Activated CD4-positive, alpha-beta T cell treated with anti-CD3 and anti-CD28 coated beads, Interleukin-10, Interleukin-2, amounts not matched to agents 100 ng/mL and 50 ng/mL, durations not matched to agents 16 hours and 8 hours (primary cell): ENCODE data around the gene FGGY.
"Not testable (repeated sequence)": the region's sequence is repeated elsewhere in the genome, so short reads cannot be mapped to it uniquely, and the experiment has no call there.

Source experiments
- DNase-seq: peaks from one replicate; pipeline ENCODE4 v3.0.0-alpha.2; 2020

Gene FGGY

GRCh38 chr1:59688976-59689375, 392.1 kb downstream of the FGGY start:
- no peak for DNase-seq

- DNase-seq: no peak
Observed at GRCh38 chr1:59689730-59690129, 392.8 kb downstream of the FGGY start.

- no peak for DNase-seq
Observed at GRCh38 chr1:59690171-59690930, 393.5 kb downstream of the FGGY start.

GRCh38 chr1:59691261-59691660, 394.4 kb downstream of the FGGY start:
- DNase-seq: no peak

DNA sequence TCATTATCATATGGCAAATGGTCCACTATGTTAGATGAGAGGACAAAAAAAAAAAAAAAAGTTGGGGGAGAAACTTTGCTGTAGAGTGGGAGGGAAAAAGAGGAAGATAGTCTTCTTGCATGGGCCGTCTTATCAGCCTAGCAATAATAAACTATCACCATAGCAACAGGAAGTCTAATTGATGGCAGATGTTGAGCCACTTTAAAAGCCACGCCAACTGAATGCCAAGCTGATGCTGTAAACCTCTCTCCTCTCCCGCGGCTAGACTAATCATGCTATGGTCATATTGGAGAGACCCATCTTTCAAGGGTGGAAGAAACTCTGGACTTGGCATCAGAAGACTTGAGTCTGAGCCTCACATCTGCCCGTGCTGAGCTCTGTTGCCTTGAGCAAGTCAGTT, 395.7 kb downstream of the FGGY start:
- DNase-seq: no peak

DNA sequence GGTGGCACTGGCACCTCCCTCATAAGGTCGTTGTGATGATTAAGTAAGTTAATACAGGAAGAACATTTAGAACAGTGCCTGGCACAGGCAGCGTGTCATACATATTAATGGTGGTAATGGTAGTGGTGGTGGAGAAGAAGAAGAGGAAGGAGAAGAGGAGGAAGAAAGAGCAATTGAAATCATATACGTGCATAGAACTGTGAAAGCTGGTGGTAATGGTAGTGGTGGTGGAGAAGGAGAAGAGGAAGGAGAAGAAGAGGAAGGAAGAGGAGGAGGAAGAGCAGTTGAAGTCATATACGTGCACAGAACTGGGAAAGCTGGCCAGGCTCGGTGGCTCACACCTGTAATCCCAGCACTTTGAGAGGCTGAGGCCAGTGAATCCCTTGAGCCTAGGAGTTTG, 396.5 kb downstream of the FGGY start:
- no peak for DNase-seq

DNA sequence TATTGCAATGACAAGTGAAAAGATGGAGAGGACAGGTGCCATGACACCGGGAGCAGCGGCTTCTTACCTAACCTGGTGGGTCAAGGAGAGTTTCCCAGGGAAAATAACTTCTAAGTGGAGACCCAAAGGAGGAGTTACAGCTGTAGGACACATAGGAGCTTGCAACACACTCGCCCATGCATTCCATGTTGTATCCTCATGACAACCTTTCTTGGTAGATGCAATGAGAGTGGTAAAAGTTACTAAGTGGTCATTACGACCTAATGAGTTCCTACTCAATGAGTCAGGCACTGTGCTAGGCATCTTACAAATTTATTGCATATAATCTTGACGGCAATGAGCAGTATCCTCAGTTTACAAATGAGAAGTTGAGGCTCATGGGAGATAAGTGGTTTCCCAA, 398.4 kb downstream of the FGGY start:
- DNase-seq: no peak

GRCh38 chr1:59696421-59697115, 399.7 kb downstream of the FGGY start:
- no peak for DNase-seq

GRCh38 chr1:59697150-59697800, 400.4 kb downstream of the FGGY start:
- DNase-seq: peak; percentile 60

DNA sequence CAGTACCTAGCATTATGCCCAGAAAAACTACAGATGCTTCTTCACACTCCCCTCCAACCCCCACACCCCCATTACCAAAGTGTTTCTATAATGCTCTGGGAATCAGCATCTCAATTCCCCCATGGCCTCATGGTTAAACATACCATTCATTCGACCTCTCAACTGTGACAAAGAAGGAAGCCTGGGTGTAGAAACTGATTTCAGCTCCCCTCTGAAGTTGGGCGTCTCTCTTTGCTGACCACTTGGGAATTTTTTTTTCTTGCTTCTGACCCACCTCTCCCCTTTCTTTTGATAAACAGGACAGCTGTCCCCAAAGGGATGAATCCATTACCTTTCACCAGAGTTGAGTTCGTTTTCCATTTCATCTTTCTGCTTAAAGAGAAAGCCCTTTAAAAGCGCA, 401.5 kb downstream of the FGGY start:
- DNase-seq: no peak

- DNase-seq: peak; percentile 47
Observed at GRCh38 chr1:59699227-59699847, 402.4 kb downstream of the FGGY start.

DNA sequence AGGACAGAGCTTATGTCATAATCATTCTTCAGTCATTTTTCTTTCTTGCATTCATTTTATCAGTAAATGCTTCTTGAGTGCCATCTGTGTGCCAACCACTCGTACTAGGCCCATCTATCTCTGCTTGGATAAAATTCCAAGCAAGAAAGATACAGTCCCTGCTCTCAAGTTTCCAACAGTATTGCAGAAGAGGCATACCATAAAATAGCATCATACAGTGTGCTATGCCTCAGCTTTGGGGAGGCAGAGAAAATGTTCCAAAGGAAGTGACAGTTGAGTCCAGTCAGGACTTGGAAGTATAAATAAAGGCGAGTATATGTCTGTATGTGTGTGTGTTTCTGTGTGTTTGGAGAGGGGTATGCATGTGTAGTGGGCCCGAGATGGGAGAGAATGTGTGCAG, 404.5 kb downstream of the FGGY start:
- DNase-seq: no peak

DNA sequence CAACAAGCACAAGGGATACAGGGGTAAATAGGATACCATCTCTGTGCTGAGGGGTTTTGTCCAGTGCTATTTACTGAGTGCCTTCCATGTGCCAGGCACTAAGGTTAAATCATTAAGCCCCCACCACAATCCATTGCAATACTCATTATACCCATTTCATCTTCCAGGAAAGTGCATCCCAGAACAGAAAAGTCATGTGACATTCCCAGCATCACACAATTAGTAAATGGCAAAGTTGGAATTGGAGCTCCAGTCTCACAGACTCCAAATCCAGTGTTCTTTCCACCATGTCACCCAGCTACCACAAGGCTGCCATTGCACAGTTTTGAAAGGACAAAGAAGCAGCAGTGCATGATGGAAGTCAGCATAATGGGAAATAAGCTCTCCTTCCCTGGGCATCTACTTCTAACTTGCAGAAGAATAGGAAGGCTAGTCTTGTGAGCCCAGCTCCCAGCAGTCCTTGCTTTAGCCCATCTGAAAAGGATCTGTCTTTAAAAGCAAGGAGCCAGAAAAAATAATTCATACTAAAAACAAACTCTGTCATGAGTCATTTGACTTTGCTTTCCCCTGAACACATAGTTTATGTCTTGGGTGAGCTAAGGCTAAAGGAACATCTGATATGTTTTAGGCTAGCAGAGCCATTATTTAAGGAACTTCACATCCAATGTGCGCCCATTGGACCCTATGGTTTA, 406.5 kb downstream of the FGGY start:
- DNase-seq: no peak

- DNase-seq: no peak
Observed at GRCh38 chr1:59703918-59704378, 407.1 kb downstream of the FGGY start.

DNA sequence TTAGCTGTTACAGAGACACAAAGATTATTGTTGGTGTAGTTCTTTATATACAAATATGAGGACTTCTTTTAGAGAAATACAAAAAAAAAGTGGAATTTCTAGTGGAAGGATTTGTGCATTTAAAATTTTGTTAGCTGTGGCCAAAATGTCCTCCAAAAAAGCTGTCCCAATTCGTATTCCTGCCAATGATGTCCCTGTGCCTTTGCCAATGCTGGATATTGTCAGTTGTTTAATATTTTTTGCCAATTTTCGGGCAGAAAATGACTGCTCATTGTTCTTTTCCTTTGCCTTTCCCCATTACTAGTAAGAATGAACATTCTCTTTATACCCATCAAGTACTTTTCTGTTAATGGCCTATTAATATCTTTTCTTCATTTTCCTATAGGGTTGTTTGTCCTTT, 407.8 kb downstream of the FGGY start:
- DNase-seq: no peak

- DNase-seq: no peak
Observed at GRCh38 chr1:59705466-59706302, 408.8 kb downstream of the FGGY start.

DNA sequence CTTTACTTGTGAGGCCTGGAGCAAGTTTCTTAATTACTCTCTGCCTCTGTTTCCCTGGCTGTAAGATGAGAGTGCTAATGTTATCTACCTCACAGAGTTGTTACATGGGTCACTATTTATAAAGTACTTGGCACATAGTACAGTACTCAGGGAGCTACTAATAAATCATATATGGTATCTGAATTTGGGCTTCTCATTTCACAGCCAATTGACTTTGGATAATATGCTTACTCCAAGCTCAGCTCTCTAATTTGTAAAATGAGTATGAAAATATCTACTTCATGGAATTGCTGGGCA, 409.4 kb downstream of the FGGY start:
- DNase-seq: no peak

DNA sequence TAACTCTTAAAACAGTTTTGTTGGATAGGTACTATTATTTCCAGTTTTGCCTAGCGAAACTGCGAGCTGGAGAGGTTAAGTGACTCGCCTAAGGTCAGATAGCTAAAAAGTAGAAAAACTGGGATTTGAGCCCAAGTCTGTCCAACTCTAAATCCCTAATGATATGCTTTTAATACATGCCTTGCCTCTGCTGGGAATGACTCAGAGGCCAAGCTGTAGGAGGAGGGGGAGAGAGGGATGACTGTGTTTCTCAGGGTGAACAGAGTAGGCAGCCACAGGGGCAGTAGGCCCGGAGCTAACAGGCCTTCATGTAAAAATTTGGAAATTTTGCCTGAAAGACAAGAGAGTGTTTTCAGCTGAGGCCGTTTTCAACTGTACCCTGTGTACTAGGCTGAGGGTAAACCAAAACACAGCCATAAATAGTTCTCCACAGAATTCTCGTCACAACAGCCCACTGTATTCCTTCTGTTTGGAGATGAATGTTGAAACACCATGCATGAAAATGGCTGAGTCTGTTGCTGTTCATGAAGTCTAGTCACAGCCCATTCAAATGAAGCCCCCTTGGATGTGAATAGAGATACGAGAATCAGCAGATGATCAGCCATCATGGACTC, 410.4 kb downstream of the FGGY start:
- no peak for DNase-seq

- no peak for DNase-seq
Observed at GRCh38 chr1:59709333-59709732, 412.4 kb downstream of the FGGY start.

GRCh38 chr1:59710920-59711319, 414.0 kb downstream of the FGGY start:
- not testable (repeated sequence) for DNase-seq

- DNase-seq: no peak
Observed at GRCh38 chr1:59714219-59714618, 417.3 kb downstream of the FGGY start.

GRCh38 chr1:59714966-59715365, 418.1 kb downstream of the FGGY start:
- no peak for DNase-seq
